HG02852 (cell line): ENCODE results near the gene ADAMTSL1.

ENCODE experiments used
- ATAC-seq: cut with Tn5 transposase; IDR thresholded peaks from one replicate; pipeline ENCODE4 v1.9.1; 2021; ENCODE audit warnings: mild to moderate bottlenecking, moderate library complexity; ENCODE audit not compliant: unreplicated experiment

ADAMTSL1 gene

DNA sequence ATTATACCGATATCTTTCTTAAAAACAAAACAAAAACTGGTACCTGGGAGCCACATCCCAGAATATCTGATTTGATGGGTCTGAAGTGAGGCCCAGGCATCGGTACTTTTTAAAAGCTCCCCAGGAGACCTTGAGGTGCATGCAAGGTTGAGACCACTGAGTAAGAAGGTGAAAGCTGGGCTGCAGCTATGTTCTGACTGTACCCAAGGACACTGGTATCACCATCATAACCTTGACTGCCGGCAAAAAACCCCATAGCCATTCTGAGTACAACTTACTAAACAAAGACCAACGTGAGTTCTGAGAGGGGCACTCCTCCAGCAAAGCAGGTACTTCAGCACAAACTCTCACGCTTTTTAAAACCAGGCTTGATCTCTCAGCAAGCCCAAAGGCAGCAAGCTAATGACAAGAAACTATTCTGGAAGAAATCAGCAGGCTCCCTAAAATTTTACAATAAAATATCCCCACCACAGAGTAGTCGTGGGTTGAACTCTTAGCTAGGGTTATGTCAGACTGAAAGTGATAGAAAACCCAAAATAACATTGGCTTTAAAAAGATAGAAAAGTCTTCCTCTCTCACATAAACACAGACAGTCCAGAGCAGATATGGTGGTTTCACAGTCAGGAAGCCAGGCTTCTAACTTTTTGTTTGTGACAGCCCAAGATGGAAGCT, 295.1 kb downstream of the ADAMTSL1 start:
- peak; percentile 90 for ATAC-seq

DNA sequence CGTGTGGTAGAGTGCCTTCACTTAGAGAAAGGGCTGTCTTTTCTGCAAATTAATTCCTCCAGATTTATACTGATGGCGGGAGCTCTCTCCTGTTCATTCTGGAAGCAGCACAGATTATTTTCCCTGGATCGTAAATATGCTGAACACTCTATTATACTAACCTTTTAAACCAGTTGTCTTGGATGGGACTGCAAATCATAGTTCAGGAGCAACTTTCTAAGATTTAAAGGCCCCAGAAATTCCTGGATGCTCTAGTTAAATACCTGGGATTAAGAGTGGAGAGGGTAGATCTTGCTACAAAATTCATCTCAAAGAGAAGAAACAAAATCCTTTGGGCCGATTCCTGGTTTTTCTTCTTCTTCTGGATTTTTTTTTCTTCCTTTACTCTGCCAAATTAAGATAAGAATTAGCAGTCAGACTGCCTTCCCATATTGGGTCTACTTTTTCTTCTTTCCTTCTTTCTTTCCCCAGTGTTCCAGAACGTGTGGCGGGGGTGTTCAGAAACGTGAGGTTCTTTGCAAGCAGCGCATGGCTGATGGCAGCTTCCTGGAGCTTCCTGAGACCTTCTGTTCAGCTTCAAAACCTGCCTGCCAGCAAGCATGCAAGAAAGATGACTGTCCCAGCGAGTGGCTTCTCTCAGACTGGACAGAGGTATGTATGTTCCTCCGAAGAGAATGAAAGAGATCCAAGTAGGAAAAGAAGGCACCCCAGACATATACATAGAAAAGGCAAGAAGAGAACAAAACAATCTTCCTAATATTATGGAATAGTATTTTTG, 296.4 kb downstream of the ADAMTSL1 start:
- ATAC-seq = no peak

DNA sequence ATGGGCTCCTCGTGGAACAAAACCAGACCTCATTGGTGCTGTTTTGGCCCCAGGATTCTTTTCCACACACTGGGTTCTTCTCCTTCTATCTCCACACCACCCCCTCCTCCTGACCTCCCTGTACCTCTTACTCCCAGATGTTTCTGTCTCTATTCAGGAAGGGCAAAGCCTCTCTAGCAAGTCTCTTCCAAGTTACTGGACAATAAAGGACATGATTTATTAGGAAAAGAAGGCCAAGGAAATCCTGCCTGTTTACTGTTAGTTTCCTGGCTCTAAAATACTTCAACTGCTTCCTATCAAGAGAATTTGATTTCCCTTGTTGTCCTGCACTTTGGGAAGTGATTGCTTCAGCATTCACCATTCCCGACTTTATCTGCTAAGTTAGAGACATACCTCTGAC, 297.1 kb downstream of the ADAMTSL1 start:
- no peak for ATAC-seq

DNA sequence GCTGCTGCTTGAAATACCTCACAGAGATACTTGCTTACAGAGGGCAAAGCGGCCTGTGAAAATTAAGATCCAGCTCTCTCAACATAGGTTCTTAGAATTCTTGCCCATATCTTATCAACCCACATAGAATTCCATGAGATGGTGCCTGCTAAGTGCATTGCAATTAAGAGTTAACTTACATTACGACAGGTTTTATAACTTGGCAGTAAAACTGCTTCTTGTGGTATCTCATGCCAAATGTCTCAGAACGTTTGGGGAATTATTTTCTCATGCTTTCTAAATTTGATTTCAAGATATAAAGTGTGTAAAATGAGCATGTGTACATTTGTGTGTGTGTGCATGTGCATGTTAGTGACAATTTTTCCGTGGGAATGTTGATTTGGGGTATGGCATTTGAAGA, 297.8 kb downstream of the ADAMTSL1 start:
- no peak for ATAC-seq

DNA sequence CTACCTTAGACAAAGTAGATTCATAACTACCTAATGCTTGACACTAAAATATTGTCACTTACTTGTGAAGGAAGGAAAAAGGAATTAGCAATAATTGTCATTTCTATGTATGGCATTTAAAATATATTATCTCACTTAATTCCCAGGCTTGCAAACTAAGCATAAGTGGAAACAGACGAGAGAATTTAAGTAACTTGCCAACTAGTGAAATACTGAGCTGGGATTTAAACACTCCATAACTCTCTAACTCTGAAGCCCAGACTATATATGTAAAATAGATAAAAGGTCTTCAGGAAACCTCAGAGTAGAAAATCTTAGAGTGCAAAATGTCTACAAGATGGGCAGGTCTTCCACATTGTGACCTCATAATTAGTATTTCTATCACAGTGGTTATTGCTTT, 301.3 kb downstream of the ADAMTSL1 start:
- ATAC-seq = no peak

DNA sequence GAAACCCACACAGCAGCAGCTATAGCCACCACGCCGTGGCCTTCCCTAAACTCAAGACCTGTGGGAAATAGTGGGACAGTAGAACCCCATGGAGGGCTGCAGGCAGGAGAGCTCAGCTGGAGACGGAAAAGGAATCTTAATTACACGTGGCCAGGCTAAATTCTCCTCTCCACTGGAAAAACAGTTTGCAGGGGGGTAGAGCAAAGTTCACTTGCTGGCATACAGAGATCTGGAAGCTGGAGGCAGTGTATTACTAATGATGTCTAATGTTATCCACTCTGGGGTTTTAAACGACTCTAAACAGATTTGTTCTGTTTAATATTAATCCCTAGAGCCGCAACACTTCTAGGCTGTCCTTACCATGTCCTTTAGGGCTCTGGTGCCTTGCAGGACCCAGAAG, 302.0 kb downstream of the ADAMTSL1 start:
- no peak for ATAC-seq

DNA sequence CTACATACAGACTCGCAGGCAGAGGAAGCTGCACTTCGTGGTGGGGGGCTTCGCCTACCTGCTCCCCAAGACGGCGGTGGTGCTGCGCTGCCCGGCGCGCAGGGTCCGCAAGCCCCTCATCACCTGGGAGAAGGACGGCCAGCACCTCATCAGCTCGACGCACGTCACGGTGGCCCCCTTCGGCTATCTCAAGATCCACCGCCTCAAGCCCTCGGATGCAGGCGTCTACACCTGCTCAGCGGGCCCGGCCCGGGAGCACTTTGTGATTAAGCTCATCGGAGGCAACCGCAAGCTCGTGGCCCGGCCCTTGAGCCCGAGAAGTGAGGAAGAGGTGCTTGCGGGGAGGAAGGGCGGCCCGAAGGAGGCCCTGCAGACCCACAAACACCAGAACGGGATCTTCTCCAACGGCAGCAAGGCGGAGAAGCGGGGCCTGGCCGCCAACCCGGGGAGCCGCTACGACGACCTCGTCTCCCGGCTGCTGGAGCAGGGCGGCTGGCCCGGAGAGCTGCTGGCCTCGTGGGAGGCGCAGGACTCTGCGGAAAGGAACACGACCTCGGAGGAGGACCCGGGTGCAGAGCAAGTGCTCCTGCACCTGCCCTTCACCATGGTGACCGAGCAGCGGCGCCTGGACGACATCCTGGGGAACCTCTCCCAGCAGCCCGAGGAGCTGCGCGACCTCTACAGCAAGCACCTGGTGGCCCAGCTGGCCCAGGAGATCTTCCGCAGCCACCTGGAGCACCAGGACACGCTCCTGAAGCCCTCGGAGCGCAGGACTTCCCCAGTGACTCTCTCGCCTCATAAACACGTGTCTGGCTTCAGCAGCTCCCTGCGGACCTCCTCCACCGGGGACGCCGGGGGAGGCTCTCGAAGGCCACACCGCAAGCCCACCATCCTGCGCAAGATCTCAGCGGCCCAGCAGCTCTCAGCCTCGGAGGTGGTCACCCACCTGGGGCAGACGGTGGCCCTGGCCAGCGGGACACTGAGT, 303.2 kb downstream of the ADAMTSL1 start:
- no peak for ATAC-seq

DNA sequence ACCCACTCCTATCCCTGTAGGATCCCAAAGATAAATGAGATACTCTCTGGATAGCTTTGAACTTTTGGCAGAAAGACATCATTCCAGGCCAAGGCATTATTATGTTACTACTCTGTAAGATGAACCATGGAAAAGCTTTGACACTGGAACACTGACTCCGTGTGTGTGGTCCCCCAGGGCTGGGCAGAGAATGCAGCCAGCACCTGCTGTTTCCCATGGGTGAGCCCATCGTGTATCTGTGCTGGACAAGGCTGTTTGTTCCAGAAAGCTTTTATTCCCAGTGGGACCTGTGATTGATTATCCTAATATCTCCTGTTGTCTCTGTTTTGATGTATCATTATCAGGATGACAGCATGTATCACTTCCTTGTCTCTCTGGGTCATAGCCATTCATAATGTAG, 304.2 kb downstream of the ADAMTSL1 start:
- no peak for ATAC-seq

DNA sequence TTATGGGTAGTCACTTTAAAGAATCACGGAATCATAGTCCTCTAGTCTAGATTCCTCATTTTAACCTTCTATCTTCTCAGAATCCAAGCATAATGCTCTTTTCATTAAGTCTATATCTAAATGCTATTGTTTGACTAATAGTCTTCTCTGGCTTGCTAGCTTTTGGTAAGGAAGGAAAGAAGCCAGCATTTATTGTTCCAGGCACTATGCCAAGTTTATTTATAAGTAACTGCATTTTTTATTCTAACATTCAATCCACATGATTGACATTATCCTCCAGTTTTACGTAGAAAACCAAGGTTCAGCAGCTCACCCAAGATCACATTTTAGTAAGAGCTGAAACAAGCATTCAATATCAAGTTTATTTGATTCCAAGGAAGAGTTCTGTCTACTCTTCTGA, 304.9 kb downstream of the ADAMTSL1 start:
- ATAC-seq = no peak

DNA sequence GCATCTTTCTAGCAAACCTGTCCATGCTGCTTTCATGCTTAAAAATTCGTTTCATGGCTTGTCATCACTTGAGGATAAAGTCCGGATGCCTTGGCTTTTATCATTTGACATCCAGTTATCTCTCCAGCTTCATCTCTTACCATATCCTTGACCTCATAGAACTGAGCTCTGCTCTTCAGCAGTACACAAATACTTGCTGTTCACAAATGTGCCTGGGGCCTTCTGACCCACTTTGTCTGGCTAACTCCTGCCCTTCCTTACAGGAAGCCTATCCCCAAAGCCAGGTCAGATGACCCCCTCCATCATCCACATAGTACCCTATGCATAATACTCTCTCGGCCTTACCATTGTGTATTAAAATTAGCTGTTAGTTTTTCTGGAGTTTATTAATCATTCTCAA, 310.0 kb downstream of the ADAMTSL1 start:
- ATAC-seq = no peak

DNA sequence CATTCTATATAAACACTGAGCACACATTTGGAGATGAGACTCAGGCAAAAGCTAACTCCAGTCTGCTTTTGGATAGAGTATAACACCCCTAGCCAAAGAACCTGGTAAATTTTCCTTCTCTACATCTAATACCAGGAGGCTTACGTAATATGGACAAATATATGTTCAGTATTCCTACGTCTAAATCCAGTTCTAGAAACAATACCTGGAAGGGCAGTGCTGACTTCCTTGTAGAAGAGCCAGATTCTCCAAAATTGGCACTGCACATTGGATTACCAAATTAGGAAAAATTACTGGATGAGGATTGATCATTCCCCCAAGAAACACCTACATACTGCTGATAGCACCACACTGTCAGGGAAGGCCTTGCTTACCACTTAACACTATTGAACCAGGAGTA, 311.7 kb downstream of the ADAMTSL1 start:
- ATAC-seq = no peak

DNA sequence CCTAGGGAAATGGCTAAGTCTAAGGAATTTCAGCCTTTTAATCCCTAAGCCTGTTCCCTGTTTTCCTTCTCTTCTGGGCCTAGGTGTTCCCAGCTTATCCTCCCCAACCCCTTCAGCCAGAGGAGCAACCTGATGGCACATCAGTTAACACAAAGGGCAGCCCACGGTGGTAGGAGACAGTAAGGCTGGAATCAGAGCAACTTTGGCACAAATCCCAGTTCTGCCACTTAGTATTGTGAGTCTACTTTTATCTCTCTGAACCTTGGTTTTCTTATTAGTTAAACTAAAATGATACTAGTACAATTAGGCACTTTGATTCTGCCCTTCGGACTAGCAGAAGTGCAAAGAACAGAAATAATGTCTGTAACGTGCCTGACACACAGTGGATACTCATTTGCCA, 312.2 kb downstream of the ADAMTSL1 start:
- no peak for ATAC-seq

DNA sequence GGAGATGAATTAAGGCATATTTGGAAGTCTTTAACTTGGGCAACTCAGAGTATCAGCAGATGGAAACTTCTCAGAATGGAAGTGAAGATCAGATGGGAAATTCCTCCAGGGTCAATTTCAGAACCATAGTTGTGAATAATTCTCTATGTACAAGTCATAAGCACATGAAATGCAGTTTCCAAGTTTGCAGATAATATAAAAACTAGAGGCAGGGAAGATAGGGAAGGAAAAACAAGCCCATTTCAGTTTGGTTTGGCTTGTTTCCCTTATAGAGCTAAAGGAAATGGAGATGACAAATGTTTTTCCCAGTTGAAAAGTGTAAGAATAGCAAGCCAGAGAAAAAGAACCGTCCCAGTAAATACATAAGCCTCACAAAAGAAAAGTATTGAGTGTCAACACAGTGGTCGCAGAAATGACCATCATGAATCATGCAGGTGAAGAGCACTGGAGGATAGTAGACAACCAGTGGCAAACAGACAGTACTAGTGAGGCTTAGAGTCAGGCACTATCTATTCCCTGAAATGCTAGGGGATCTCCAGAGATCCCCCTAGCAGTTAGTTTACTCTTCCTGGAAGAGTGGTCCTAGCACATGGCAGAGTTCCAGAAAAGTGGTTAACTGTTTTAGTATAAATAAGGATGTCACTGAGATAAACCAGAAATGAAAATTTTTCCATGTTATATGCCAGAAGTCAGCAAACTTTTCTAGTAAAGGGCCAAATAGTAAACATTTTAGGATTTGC, 313.1 kb downstream of the ADAMTSL1 start:
- ATAC-seq = no peak

DNA sequence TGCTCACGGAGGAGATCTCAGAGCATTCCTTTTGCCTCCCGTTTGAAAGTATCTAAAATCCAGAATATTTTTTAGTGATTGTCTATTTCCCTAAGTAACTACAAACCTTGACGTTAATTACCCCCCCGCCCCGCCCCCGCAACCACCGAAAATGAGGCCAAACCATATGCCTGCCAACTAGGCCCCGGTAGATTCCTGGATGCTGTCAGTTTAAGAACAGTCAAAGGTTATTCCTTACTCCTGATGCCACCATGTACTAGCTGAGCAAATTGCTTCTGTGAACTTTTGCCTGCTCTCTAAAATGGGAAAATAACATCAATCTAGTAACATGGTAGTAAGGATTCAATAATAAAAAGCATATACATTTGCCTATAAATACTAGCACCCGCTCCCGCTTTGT, 314.3 kb downstream of the ADAMTSL1 start:
- no peak for ATAC-seq

DNA sequence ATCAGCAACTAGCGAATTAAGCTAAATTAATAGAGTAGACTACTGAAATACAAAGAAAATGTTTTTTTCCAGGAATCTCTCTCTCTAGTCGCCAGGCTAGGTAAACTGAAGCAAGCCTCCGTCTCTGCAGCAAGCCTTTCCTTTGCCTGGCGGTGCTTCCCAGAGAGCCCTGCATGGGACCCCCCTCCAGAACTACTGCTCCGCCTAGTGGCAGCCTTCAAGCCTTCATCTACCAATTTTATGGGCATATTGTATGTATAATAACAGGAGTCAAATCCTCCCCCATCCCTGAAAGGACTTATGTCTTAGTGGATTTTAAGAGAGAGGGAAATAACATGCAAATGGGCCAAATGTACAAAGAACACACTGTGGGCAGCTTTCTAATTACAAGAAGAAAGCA, 317.1 kb downstream of the ADAMTSL1 start:
- ATAC-seq = peak; percentile 46

DNA sequence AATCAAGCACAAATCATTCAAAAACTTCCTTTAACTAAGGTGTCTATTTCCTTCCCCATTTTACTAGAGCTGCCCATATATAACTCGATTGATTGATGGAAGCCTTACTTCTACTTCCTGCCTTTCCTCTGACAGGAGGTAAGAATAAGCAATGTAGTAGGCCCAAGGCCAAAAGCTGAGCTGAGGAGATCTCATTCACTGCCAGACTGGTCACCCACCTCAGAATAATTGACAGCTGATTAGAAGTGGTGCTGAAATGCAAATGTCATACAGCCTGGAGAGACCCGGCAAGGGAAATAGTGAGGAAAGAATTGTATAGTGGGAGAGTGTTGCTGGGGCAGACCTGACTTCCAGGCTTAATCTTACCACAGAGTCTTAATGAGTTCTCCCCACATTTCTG, 319.2 kb downstream of the ADAMTSL1 start:
- ATAC-seq = no peak

DNA sequence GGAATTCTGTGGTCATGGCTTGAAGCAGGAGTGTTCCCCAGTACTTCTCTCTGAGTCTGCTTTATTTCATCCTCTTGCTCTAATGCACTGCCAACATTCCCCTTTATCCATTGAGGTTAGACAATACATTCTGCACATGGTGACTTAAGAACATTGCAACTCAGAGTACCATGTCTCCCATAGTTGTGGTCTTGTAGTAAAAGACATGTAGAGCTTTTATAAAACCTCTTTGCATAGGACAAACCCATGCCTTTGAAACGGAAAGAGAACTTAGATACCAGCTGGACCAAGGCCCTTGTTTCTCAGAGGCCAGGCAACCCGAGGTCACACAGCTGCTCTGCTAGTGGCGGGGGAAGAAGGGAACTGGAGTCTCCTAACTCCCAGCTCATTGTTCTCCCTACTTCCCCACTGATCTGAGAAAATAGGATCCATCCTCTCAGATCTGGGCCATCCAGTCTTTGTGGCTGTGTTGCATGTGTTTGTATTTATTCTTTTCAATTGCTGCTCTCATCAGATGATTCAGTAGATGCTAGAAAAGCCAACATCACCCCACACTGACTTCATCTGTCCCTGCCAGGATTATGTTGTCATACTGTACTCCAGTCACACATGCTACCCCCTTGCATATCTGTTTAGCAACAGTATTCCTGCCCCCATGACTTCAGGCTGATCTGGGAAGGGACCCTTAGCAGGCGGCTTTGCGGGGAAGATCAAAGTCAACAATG, 322.2 kb downstream of the ADAMTSL1 start:
- ATAC-seq = no peak

DNA sequence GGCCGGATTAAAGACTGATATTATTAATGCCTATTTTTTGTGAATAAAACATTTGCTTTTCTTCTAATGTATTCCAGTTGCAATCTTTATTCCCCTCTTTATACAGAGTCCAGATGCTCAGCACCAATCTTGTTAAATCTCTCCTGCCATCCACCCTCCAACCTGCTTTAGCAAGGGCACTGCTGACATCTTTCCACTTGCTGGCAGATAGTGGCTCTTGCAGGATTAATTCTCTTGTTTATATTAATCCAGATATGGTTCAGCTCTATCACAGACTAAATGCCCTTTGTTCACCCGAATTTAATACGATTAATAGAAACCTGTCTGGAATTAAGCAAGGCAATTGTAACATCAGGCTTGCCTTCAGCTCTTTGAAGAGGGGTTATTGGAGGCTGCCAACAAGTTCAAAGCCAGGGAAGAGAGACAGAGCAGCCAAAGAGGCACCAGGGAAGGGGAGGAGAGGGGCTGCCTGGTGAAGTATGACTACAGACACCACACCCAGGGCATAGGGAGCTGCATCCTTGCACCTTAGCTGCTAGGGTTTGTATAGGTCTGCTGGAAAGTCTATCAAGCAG, 322.8 kb downstream of the ADAMTSL1 start:
- no peak for ATAC-seq

DNA sequence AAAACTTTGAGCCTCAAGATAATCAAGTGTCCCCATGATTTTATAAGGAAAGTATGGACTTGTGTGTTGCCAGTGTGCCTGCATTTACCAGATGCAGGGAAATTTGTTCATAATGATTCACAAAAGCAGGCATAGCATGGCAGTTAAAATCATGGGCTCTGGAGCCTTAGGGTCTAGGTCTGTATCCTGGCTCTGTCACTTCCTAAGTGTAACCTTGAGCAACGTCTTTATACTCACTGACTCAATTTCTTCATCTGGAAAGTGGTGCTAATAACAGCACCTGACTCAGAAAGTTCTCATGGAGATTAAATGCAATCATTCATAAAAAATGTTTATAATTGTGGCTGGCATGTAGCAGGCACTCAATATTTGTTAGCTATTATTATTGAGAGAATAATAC, 324.2 kb downstream of the ADAMTSL1 start:
- no peak for ATAC-seq
